ENCODE measurements around the gene RANBP10.
"Not testable (repeated sequence)": the region's sequence is repeated elsewhere in the genome, so short reads cannot be mapped to it uniquely, and the experiment has no call there.

Gene RANBP10

DNA sequence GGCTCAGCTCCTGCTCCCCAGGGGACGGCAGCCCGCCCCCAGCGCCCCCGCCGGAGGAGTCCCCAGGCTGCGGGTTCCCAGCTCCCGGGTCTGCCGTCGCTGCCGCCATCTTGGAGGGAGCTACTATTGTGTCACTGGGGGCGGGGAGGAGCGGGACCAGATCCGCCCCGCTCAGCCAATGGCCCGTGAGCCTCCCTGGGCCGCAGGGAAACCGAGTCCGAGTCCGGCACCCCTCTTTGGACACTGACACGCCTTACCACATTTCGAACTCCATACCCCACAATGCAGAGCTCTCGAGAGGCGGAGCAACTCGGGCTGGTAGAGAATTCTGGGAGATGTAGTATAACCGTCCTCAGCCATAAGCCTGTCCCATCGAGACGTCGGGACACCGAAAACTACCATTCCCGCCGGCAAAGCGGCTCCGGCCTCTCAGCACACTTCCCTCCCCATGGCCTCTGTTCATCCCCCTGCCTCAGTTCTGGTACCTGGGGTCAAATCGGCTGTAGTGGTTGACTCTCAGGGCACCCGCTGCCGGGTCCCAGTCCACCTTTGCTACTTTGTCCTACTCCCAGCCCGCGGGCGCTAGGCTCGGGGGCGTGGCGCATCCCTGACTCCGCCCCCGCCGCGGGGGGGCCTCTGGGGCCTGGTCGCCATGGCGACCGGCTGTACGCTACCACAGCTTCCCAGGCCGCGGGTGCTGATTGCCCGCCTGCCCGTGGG, at the start of gene RANBP10, which contains the start of gene TSNAXIP1:
RANBP10 (minus strand) TSS at position 133 of the 720 bp plus-strand sequence; CDS start at position 109, 24 bp downstream.
TSNAXIP1 (plus strand) TSS at position 462 of the 720 bp plus-strand sequence. CDS start 261 bp downstream, outside the sequence.
- DNase-seq (ENCODE audit: low read depth) = peak; percentile 98

DNA sequence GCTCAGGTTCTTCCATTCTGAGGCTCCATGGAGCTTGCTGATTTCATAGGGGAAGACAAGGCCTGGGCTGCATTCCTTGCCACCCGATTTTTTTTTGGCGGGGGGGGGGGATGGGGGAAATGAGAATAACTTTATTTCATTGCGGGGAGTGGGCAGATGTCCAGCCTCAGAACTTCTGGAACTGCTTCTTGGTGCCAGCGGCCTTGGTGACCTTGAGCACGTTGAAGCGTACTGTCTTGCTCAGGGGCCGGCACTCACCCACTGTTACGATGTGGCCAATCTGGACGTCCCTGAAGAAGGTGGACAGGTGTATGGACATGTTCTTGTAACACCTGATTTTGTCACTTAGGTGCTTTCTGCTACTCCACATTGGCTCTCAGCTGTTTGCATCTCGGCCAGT, 49.4 kb upstream of the RANBP10 start:
- no peak for DNase-seq (ENCODE audit: low read depth)

DNA sequence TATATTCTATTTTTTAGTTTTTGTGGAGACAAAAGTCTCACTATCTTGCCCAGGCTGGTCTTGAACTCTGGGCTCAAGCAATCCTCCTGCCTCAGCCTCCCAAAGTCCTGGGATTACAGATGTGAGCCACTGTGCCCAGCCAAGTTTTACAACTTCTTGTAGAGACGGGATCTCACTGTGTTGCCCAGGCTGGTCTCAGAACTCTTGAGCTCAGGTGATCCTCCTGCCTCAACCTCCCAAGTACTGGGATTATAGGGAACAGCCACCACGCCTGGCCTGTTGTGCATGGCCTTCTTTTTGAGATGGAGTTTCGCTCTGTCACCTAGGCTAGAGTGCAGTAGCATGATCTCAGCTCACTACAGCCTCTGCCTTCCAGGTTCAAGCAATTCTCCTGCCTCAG, 47.3 kb upstream of the RANBP10 start:
- DNase-seq (ENCODE audit: low read depth) = no peak

- DNase-seq (ENCODE audit: low read depth) = no peak
Observed at GRCh38 chr16:67848118-67848517, 41.8 kb upstream of the RANBP10 start.

DNA sequence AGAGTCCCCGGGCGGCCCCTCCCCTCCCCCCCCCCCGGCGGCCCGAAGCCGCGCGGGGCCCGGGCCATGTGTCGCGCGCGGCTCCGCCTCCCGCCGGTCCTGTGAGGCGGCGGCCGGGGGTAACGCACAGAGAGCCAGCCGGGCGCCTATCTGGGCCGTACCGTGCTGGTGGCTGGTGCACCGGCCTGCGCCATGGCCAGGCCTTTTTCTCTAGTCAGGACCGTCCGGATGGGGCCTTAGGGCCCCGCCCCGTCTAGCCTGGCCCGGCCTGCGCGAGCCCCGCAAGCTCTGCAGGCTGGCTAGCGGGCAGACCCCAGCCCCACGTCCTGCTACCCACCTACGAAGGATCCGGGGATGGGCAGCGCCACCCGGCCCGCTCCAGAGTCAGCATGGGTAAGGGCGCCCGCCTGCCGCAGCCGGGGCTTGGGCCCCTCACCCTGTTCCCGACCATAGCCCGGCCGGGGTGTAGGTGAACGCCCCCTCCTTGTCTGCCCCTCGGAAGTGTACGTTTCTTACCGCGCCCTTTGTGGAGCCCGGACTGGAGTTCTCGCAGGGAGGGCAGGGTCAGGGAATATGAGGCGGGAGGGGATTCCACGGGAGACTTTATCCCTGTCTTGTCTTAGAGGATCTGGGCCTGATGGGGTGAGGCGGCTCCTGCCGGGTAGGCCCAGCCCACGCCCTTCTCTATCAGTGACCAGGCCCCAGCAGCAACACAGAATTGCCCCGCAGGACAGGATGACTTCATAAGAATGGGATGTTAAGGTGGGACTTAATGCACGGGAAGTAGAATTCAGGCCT, 40.9 kb upstream of the RANBP10 start, which contains the start of gene CENPT:
CENPT (minus strand) TSS at position 630 of the 798 bp plus-strand sequence. CDS start 13,834 bp downstream, outside the sequence.
- no peak for DNase-seq (ENCODE audit: low read depth)

DNA sequence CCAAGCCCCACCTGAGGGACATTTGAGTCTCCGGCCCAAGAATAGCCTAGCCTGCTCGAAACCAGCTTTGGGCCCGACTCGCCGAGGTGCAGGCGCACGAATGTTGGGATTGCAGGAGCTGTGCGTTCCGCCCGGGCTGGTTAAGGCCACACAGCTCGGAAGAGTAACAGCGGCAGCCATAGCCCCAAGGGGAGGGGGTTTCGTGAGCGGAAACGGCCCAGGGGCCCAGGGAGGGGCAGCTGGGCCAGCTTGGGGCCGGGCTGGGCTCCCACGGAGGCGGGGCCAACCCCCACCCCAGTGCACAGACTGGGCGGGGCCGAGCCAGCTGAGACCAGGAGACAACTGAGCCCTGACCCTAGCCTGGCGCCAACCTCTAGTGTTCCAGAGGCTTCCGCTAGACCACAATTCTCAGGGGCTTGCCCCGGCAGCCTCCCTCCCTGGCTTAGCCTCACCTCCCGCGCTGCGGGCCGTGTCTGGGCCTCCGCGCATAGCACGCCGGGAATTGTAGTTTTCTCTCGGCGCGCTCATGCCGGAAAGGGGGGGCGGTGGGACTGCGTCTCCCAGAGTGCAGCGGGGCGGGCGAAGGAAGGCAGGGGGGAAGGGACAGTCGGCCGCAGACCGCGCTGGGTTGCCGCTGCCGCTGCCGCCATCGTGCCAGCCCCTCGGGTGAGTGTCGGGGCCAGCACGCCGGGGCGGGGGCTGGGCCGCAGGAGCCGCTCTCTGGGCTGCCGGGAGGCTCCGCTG, 40.1 kb upstream of the RANBP10 start, which contains the start of gene NUTF2:
NUTF2 (plus strand) TSS at position 614 of the 744 bp plus-strand sequence. CDS start 18,198 bp downstream, outside the sequence.
- peak; percentile 75 for DNase-seq (ENCODE audit: low read depth)

DNA sequence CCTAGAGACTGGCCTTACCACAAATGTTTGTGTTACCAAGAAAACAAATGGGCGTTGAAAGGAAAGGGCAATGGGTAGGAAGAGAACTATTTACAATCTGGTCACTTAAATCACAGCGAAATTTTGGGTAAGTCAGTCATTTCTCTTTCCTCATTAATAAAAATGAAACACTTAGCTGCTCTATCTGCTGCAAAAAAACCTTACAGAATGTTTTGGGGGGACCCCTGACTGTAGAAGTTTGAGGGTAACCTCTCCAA, 39.6 kb upstream of the RANBP10 start:
- no peak for DNase-seq (ENCODE audit: low read depth)

GRCh38 chr16:67845291-67846062, 39.1 kb upstream of the RANBP10 start:
- no peak for DNase-seq (ENCODE audit: low read depth)

- DNase-seq (ENCODE audit: low read depth) = no peak
Observed at GRCh38 chr16:67844497-67844896, 38.1 kb upstream of the RANBP10 start.

DNA sequence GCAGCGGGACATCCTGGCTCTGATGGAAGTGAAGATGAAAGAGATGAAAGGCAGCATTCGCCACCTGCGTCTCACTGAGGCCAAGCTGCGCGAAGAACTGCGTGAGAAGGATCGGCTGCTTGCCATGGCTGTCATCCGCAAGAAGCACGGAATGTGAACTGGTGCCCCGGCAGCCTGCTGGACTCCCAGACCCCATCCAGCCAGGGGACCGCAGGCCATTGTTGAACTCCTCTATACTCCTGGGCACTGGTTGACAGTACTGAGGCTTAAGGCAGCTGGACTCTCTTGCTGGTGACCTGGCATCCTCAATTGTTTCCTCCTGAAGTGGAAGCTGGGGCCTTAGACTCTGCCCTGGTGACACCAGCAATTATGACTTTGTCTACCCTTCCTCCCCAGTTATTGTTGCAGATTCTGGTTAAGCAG, 37.0 kb upstream of the RANBP10 start:
- DNase-seq (ENCODE audit: low read depth) = no peak

DNA sequence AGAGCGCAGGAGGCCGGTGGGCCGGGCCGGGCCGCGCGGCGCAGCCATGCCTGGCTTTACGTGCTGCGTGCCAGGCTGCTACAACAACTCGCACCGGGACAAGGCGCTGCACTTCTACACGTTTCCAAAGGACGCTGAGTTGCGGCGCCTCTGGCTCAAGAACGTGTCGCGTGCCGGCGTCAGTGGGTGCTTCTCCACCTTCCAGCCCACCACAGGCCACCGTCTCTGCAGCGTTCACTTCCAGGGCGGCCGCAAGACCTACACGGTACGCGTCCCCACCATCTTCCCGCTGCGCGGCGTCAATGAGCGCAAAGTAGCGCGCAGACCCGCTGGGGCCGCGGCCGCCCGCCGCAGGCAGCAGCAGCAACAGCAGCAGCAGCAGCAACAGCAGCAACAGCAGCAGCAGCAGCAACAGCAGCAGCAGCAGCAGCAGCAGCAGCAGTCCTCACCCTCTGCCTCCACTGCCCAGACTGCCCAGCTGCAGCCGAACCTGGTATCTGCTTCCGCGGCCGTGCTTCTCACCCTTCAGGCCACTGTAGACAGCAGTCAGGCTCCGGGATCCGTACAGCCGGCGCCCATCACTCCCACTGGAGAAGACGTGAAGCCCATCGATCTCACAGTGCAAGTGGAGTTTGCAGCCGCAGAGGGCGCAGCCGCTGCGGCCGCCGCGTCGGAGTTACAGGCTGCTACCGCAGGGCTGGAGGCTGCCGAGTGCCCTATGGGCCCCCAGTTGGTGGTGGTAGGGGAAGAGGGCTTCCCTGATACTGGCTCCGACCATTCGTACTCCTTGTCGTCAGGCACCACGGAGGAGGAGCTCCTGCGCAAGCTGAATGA, 36.4 kb upstream of the RANBP10 start:
- no peak for DNase-seq (ENCODE audit: low read depth)

GRCh38 chr16:67841816-67842508, 35.6 kb upstream of the RANBP10 start, which contains the start of gene THAP11:
THAP11 (plus strand) TSS chr16:67842320; CDS start chr16:67842555, 235 bp downstream.
- DNase-seq (ENCODE audit: low read depth) = peak; percentile 86

DNA sequence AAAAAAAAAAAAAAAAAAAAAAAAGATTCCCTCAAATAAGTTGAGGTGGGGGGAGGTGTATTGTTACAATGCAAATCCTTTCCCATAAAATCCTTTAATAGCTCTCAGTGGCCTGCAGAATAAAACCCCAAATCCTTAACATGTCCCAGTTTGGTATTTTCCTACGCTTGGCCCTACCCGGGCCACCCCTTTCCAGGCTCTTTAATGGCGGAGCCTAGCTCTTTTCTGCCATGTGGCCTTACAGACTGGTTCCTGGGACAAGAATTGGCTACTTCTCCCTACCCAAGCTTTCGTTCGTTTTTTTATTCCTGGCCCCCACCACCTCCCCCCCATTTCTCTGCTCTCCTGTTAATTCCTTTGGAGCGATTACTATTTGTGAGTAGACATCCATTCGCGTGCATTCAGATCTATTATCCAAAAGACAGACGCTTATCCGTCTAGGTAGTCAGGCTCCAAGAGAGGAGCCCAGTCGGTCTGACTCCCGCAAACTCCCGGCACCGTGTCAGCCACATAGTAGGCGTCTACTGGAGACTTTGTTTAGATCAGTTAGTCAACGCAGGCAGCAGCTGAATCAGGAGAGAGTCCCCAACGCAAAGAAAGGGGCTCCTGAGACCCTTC, 34.9 kb upstream of the RANBP10 start:
- no peak for DNase-seq (ENCODE audit: low read depth)

DNA sequence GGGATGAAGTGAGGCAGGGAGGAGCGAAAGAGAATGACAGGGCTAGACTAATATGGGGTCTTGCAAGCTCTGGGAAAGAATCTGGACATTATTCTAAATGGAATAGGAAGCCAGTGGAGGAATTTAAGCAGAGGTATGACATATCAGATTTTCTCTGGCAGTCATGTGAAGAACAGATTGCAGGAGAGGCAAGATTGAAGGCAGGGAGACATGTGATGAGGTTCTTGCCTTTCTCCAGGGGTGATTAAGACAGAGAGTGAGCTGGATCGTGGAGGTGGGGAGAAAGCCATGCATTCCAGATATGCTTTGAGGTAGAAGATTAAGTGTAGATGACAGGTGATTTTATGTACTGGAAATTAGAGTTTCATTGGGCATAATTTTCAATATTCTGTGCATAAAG, 31.5 kb upstream of the RANBP10 start:
- no peak for DNase-seq (ENCODE audit: low read depth)

DNA sequence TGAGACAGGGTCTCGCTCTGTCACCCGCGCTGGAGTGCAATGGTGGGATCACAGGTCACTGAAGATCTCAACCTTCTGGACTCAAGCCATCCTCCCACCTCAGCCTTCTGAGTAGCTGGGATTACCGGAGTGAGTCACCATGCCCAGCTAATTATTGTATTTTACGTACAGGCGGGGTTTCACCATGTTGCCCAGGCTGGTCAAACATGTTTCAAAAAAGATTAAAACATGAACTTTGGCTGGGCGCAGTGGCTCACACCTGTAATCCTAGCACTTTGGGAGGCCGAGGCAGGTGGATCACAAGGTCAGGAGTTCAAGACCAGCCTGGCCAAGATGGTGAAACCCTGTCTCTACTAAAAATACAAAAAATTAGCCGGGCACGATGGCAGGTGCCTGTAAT, 30.8 kb upstream of the RANBP10 start:
- not testable (repeated sequence) for DNase-seq (ENCODE audit: low read depth)

GRCh38 chr16:67834242-67834614, 27.9 kb upstream of the RANBP10 start:
- no peak for DNase-seq (ENCODE audit: low read depth)

- DNase-seq (ENCODE audit: low read depth) = peak; percentile 54
Observed at GRCh38 chr16:67833415-67834241, 27.3 kb upstream of the RANBP10 start.

DNA sequence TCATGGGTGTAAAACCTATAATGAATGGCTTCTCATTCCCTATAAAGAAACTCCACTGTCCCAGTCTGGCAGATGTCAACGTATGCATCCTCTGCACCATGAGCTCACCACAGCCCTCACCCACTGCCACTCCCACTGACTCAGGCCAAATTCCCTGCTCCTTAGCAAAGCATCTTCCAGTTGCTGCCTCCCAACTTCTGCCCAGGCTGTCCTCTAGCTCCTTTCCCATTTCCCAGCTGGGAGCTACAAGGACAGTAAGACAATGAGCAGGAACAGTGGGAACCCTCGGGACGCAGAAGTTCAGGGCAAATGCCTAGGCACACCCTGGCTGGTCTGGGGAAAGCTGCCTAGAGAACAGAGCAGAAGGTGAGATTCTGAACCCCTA, 26.7 kb upstream of the RANBP10 start:
- DNase-seq (ENCODE audit: low read depth) = peak; percentile 57

GRCh38 chr16:67828651-67829050, 22.3 kb upstream of the RANBP10 start:
- DNase-seq (ENCODE audit: low read depth) = no peak

Measured in HS-5 (cell line).